Mammary epithelial cell (primary cell): ENCODE data around the gene ZNF549.

Experiments used
- CTCF ChIP-seq, 2 donors: IDR thresholded peaks in 1 of 2; conservative IDR thresholded peaks in 1 of 2; 2 replicates each; pipeline ENCODE4 v1.5.1; 2011 to 2012; ENCODE audit warnings: inconsistent platforms in 2 of 2, low read length in 2 of 2, mild to moderate bottlenecking in 2 of 2, control low read depth in 1 of 2, low read depth in 1 of 2; ENCODE audit not compliant: insufficient read depth in 1 of 2; ENCODE audit errors: extremely low read depth in 1 of 2
- EZH2 ChIP-seq: IDR thresholded peaks from 2 replicates; pipeline ENCODE4 v1.6.1; 2012; ENCODE audit warnings: low read length, inconsistent platforms, borderline replicate concordance

DNA sequence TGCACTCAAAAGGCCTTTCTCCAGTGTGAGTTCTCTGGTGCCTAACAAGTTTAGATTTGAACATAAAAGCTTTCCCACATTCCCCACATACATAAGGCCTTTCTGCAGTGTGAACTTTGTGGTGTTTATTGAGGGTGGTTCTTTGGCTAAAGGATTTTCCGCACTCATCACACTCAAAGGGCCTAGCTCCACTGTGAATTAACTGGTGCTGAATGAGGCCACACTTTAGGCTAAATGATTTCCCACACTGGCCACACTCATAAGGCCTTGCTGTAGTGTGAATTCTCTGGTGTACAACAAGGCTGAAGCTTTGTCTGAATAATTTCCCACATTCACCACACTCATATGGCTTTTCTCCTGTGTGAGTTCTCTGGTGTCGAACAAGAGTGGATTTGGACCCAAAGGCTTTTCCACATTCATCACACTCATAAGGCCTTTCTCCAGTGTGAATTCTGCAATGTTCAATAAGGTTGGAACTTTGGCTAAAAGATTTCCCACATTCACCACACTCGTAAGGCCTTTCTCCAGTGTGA is 45.3 kb downstream of the ZNF549 start:
- TF ChIP-seq CTCF (conservative IDR thresholded peaks at IDR 0.05 in 1 of 2, IDR thresholded peaks at IDR 0.05 in 1 of 2; ENCODE audit: extremely low read depth in 1 of 2, insufficient read depth in 1 of 2, low read depth in 1 of 2, low read length in 2 of 2) (no peak), EZH2 (no peak)
